Natural killer cell (primary cell): ENCODE measurements around the gene PRDX2. TPM values are rescaled to one million over a fixed set of nuclear protein-coding genes. Genes with fewer than 3 reads are reported as not detected.

Source experiments
- ATAC-seq, 3 donors: fragments of 150-1000 bp in 2 of 3; fragments of 200-7000 bp in 1 of 3; cut with Tn5 transposase; 1 replicate in 1 of 3; 2 replicates in 2 of 3; pipeline ENCODE4 v1.10.0; 2021; ENCODE audit warnings: mild to moderate bottlenecking in 2 of 3, moderate library complexity in 2 of 3
- DNase-seq, 2 donors: peaks; one replicate each; pipeline versions ENCODE4 v3.0.0 to v3.0.0-alpha.2; 2013 to 2021; ENCODE audit warnings: mixed read lengths in 1 of 2
- H3K27ac ChIP-seq: one replicate; pipeline ENCODE4 v1.5.1; 2013; ENCODE audit warnings: mild to moderate bottlenecking, low read length
- H3K27me3 ChIP-seq: one replicate; pipeline ENCODE4 v1.6.1; 2013; ENCODE audit warnings: low read length; ENCODE audit not compliant: control insufficient read depth, insufficient read depth
- H3K36me3 ChIP-seq: one replicate; pipeline ENCODE4 v1.6.1; 2013; ENCODE audit warnings: low read length; ENCODE audit not compliant: control insufficient read depth, insufficient read depth
- H3K4me1 ChIP-seq: one replicate; pipeline ENCODE4 v1.6.1; 2013; ENCODE audit warnings: low read length; ENCODE audit not compliant: control insufficient read depth, insufficient read depth
- H3K4me3 ChIP-seq: one replicate; pipeline ENCODE4 v1.5.1; 2013; ENCODE audit warnings: low read length
- H3K9me3 ChIP-seq: one replicate; pipeline ENCODE4 v1.6.1; 2013; ENCODE audit warnings: low read length; ENCODE audit not compliant: control insufficient read depth, insufficient read depth
- H3K27ac Mint-ChIP-seq, 2 donors: one replicate each; pipeline ENCODE4 v1.8.0; 2022; ENCODE audit warnings: mild to moderate bottlenecking in 2 of 2, mixed read lengths in 2 of 2, moderate library complexity in 1 of 2
- H3K27me3 Mint-ChIP-seq, 2 donors: one replicate each; pipeline ENCODE4 v1.8.0; 2022; ENCODE audit warnings: low read depth in 2 of 2, mixed read lengths in 2 of 2
- H3K36me3 Mint-ChIP-seq: one replicate; pipeline ENCODE4 v1.8.0; 2022; ENCODE audit warnings: mixed read lengths
- H3K4me1 Mint-ChIP-seq, 2 donors: one replicate each; pipeline ENCODE4 v1.8.0; 2022; ENCODE audit warnings: mixed read lengths in 2 of 2
- H3K4me3 Mint-ChIP-seq: one replicate; pipeline ENCODE4 v1.8.0; 2022; ENCODE audit warnings: mild to moderate bottlenecking, moderate library complexity, mixed read lengths
- H3K9me3 Mint-ChIP-seq, 2 donors: one replicate each; pipeline ENCODE4 v1.8.0; 2022; ENCODE audit warnings: mixed read lengths in 2 of 2
- CTCF ChIP-seq: fragments of 200-600 bp; IDR thresholded peaks from one replicate; pipeline ENCODE4 v1.8.0; 2022; ENCODE audit warnings: antibody characterized with exemption
- WGBS: methylation state at CpG from one replicate; pipeline ENCODE4 v1.1.7; 2013; ENCODE audit warnings: missing lambda C conversion rate; ENCODE audit not compliant: insufficient coverage; 5-methylcytosine and 5-hydroxymethylcytosine counted together
- intact Hi-C: fragments of 100-400 bp; cut with micrococcal nuclease; formaldehyde crosslinking; loops from one replicate; pipeline ENCODE4 v1.14.2; 2022
- total RNA-seq, 4 donors: library from RNA; stranded (reverse); fragments of 120-200 nt in 1 of 4; gene quantifications; one replicate each; pipeline versions ENCODE4 v1.2.3 to v1.2.4, GENCODE V29; 2013 to 2022

Gene PRDX2
- total RNA-seq, 3 donors from 2014 or later (not counting 1 experiment from before 2014, with no cell fraction given): 28.8 to 67.1 (median 66.9) TPM

- ATAC-seq: peak; percentile 70 to 81 (median 79)
- H3K27ac ChIP-seq: no peak within 1 kb of the TSS
- peaks cover 41% of the 10 kb centered on the region for H3K4me1 ChIP-seq
- peaks cover 20 to 43% of the 10 kb centered on the region in 2 donors for H3K4me1 Mint-ChIP-seq
- peaks cover 49 to 60% of the 10 kb centered on the region in 2 donors for H3K27me3 Mint-ChIP-seq
- peak within 1 kb of the TSS; percentile 43 for H3K4me3 Mint-ChIP-seq
- peak; percentile 60 to 79 for DNase-seq
- no peak within 1 kb of the TSS for H3K27ac Mint-ChIP-seq
- intact Hi-C loops: no loop called here
- H3K9me3 ChIP-seq: peaks cover 12% of the 10 kb centered on the region
- no peaks in the 10 kb centered on the region for H3K36me3 Mint-ChIP-seq
- H3K27me3 ChIP-seq: peaks cover 73% of the 10 kb centered on the region
- TF ChIP-seq CTCF: peak; percentile 47
- no peaks in the 10 kb centered on the region for H3K9me3 Mint-ChIP-seq
- H3K36me3 ChIP-seq: no peaks in the 10 kb centered on the region
- WGBS: under 1% methylated on average over 69 of the region's 69 CpGs
- no peak within 1 kb of the TSS for H3K4me3 ChIP-seq
Observed at GRCh38 chr19:12838182-12838885, 36.7 kb upstream of the PRDX2 start, which contains the start of gene MAST1. Gene MAST1 (plus strand): TSS chr19:12838515. CDS start chr19:12838573, 58 bp downstream.

GRCh38 chr19:12837225-12837624 is 35.6 kb upstream of the PRDX2 start:
- 76% methylated on average over 4 of the region's 4 CpGs for WGBS
- intact Hi-C loops: no loop called here
- Histone ChIP-seq H3K9me3 (peaks cover 12% of the 10 kb centered on the region), H3K4me1 (peaks cover 52% of the 10 kb centered on the region), H3K27me3 (peaks cover 79% of the 10 kb centered on the region), H3K4me3 (no peak overlapping the region), H3K27ac (no peak overlapping the region), H3K36me3 (no peaks in the 10 kb centered on the region)
- ATAC-seq: no peak
- H3K4me3 Mint-ChIP-seq: no peak overlapping the region
- no peak overlapping the region for H3K27ac Mint-ChIP-seq
- H3K4me1 Mint-ChIP-seq: peaks cover 25 to 53% of the 10 kb centered on the region in 2 donors
- DNase-seq: no peak
- peaks cover 55 to 61% of the 10 kb centered on the region in 2 donors for H3K27me3 Mint-ChIP-seq
- H3K9me3 Mint-ChIP-seq: peaks cover 0 to 2% of the 10 kb centered on the region in 2 donors
- no peak for TF ChIP-seq CTCF
- H3K36me3 Mint-ChIP-seq: no peaks in the 10 kb centered on the region

DNA sequence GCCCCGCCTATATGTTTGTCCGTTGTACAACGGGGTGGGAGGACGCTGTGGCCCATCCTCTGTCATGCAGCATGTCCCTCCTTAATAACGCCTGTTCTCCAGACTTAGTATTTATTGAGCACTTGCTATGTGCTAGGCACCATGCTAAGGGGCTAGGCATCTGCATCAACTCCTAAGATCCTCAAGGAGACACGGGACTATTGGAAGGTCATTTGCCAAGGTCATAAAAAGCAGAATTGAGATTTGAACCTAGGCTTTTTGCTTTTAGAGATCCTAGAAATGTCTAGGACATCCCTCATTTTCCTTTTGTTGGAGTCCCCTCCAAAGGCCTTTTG is 34.9 kb upstream of the PRDX2 start:
- no peak overlapping the region for H3K27ac Mint-ChIP-seq
- no peak for TF ChIP-seq CTCF
- no peaks in the 10 kb centered on the region for H3K36me3 ChIP-seq
- no peak overlapping the region for H3K4me3 ChIP-seq
- peaks cover 58 to 62% of the 10 kb centered on the region in 2 donors for H3K27me3 Mint-ChIP-seq
- DNase-seq: no peak
- H3K27ac ChIP-seq: no peak overlapping the region
- H3K9me3 Mint-ChIP-seq: peaks cover 0 to 2% of the 10 kb centered on the region in 2 donors
- H3K4me1 ChIP-seq: peaks cover 54% of the 10 kb centered on the region
- ATAC-seq: no peak
- WGBS: 15% methylated on average over 6 of the region's 6 CpGs
- H3K9me3 ChIP-seq: peaks cover 12% of the 10 kb centered on the region
- H3K27me3 ChIP-seq: peaks cover 85% of the 10 kb centered on the region
- peak overlapping the region; percentile 41 for H3K4me3 Mint-ChIP-seq
- H3K4me1 Mint-ChIP-seq: peaks cover 33 to 56% of the 10 kb centered on the region in 2 donors
- intact Hi-C loops: no loop called here
- H3K36me3 Mint-ChIP-seq: no peaks in the 10 kb centered on the region
